SIG-M5 treated with dmso at 0.1 percent for 504 hours (cell line): ENCODE results near the gene CDK5RAP3.
"Not testable (repeated sequence)": the region's sequence is repeated elsewhere in the genome, so short reads cannot be mapped to it uniquely, and the experiment has no call there.

ENCODE experiments used
- DNase-seq: peaks from one replicate; lab custom pipeline; 2025; ENCODE audit not compliant: unreplicated experiment; lab: John Stamatoyannopoulos, UW

Gene CDK5RAP3

DNA sequence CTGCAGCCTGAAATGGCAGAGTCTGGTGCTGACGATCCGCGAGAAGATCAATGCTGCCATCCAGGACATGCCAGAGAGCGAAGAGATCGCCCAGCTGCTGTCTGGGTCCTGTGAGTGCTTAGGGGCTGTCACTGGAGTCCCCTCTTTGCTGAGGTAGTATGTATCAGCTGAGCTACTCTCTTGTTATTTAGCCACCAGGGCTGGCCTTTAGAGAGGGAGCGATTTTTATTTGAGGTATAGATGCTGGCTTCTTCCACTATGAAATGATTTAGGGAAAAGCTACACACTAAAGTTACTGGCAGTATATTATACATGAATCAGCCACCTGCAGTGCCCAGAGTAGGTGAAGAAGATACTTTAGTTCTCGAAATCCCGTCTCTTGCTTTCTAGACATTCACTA is 2.6 kb downstream of the CDK5RAP3 start:
- DNase-seq, result no peak

DNA sequence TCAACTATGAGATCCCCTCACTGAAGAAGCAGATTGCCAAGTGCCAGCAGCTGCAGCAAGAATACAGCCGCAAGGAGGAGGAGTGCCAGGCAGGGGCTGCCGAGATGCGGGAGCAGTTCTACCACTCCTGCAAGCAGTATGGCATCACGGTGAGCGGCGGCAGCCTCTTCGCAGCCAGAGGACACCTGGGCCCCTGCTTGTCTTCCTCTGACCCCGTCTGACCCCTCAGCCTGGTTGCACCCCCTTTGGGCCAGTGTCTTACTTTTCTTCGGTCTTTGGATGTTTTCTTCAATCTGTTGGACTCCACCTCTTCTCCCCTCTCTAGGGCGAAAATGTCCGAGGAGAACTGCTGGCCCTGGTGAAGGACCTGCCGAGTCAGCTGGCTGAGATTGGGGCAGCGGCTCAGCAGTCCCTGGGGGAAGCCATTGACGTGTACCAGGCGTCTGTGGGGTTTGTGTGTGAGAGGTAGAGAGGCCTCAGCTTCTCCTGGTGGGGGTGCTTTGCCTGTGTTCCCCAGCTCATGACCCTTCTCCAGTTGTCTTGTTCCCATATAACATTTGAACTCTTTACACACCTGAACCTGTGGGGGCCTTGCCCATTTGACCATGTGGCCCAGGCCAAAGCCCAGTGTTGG is 4.4 kb downstream of the CDK5RAP3 start:
- DNase-seq, result no peak

DNA sequence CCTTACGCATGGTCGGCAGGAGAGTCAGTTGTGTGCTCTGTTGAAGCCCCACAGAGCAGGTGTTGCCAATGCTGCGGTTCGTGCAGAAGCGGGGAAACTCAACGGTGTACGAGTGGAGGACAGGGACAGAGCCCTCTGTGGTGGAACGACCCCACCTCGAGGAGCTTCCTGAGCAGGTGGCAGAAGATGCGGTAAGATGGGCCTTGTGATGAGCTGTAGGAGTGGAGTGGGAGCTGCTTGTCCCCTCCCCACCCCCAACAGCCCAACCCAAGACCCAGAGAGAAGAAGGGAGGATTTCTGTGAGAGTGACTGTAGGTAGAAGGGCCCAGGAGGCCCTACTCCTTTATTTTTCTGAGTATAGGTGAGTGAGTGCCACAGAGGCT is 4.9 kb downstream of the CDK5RAP3 start:
- no peak for DNase-seq

DNA sequence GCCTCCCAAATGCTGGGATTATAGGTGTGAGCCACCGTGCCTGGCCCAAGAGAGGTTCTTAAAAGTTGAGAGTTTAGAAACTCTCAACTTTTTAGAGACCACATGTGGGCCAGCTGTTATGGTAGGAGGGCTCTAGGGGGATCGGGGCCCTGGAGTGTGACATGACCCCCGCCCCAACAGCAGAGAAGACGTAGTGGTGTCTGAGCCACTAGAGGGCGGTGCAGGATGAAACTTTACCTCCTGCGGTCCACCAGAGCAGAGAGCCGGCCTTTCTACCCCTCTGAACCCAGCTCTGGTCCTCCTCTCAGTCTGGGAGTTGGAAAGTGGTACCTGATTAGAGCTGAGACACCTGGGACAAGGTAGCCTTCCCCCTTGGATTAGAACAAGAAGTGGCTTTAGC is 7.4 kb downstream of the CDK5RAP3 start:
- peak; percentile 61 for DNase-seq

DNA sequence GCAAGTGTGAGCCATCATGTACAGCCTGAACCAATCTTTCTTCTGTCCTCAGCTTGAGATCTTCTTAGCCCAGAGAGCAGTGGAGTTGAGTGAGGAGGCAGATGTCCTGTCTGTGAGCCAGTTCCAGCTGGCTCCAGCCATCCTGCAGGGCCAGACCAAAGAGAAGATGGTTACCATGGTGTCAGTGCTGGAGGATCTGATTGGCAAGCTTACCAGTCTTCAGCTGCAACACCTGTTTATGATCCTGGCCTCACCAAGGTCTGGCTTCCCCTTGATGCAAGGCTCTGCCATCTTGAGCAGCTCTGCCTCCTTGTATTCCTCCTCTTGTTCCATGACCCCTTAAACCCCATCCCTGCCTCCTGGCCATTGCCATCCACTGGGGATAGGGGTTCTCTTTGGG is 9.6 kb downstream of the CDK5RAP3 start:
- DNase-seq, result no peak

DNA sequence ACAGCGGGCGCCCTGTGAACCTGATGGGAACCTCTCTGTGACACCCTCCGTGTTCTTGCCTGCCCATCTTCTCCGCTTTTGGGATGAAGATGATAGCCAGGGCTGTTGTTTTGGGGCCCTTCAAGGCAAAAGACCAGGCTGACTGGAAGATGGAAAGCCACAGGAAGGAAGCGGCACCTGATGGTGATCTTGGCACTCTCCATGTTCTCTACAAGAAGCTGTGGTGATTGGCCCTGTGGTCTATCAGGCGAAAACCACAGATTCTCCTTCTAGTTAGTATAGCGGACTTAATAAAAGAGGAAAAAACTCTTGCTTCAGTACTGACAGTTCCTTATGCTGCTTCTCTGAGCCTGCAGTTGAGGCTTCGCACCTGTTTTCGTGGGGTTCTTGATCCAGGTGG is 10.5 kb downstream of the CDK5RAP3 start:
- DNase-seq, result no peak

DNA sequence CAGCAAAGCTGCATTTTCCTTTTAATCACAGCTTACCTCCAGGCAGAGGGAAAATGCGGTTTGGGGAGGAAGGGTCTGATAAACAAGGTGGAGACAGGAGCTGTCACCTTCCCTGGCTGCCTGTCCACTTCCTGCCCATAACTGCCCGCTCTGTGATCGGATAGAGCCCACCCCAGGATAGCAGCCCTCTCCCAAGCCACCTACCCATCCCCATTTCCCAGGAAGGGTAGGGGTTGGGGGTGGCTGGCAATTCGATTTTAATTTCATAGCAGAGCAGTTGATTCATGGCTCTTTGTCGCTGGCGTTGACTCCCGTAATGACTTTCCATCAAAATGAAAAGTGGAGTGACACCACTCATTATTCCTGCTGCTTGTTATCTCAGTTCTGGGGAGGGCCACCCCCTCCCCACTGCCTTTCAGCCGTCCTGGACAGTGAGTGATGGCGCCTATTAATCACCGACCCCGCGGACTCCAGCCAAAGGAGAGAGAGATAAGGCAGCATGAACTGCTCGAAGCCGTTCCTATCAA is 11.2 kb downstream of the CDK5RAP3 start:
- DNase-seq, result no peak

DNA sequence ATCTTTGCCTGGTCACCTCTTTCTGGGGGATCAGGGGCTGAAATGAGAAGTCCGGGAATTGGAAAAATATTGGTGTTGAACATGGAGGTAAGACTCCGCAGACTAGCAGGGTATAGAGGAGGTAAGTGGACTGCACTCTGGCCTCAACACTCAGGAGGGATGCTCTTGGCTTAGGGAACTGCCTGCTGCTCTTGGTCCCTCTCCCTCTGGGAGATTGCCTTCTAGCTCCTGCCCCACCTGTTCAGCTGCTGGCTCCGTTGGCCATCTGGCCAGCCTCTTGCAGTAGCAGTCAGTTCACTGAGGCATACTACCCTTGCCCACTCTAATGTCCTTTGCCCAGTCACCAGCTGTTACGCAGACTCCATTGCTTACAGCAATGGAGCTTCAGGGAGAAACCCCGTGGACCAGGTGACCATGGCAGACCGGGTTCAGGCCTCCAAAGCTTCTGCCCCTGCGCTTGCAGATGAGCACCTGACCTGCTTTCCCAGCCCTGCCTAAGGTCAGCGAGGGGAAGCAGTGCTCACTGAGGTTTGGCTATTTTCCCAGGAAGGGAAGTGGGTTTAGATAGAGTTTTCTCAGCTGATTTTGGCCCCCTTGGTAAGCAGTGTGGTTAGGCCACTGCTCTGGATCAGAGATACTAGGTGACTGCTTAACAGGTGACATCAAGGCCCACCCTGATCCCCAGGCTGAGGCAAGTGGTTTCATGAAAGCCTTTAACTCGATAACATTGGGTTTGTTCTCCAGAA is 11.9 kb downstream of the CDK5RAP3 start:
- DNase-seq, result no peak

DNA sequence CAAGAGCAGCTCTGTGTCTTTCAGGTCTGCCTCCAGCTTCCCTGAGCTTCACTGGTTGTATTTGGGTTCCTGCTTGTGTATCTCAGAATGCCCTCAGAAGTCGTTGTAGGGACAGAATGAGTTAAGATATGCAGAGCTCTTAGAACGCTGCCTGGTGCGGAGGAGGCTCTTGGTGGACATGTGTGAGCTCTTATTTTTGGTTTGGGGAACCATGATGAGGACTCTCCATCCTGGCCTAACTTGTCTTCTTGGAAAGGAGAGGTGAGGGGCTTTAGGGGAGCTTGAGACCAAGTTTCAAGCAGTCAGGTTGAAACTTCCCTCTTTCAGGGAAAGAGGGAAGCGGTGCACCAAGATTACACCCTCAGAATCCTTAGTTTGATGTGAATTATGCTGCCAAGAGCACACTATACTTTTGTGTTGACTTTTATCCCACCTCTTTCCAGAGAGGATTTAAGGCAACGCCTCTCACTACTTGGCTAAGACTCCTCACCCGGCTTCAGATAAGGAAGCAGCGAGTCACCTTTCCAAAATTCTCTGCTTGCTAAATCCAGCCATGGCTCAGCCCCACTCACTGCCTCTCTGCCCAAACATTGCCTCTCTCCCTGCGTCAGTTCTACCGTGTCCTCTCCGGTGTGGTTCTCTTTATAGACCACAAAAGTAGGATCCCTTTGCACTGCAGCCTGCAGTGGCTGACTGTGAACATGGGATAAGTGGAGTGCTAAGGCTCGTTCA is 12.7 kb downstream of the CDK5RAP3 start:
- DNase-seq, result no peak

GRCh38 chr17:47986520-47986919 is 15.6 kb downstream of the CDK5RAP3 start:
- DNase-seq, result no peak

DNA sequence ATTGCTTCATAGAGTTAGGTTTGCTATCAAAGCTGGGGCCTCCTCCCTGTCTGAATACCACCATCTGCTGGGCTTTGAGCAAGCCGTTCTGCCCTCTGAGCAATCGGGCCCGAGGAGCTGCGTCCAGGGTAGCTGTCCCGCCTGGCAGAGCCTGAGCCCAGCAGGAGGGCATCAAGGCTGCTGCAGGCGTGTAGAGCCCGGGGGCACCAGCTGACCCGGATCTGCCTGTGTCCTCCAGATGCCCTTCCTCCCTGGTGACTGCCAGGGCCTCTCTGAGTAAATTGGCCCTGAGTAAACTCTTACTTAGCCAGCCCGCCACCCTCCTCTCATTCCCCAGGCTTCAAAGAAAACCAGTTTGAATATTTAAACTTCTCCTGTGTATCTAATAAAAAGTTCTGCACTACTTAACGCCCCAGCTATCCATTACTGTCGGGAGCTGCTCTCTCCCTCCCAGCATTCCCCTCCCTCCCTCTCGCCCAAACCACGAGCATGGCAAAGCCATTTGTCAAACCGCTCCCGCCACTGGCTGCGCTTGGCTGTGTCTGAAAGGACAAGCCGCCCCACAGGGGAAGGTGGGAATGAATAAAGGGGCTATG is 16.4 kb downstream of the CDK5RAP3 start:
- no peak for DNase-seq

- not testable (repeated sequence) for DNase-seq
These were observed 17.5 kb downstream of the CDK5RAP3 start for GRCh38 chr17:47988445-47988844.

DNA sequence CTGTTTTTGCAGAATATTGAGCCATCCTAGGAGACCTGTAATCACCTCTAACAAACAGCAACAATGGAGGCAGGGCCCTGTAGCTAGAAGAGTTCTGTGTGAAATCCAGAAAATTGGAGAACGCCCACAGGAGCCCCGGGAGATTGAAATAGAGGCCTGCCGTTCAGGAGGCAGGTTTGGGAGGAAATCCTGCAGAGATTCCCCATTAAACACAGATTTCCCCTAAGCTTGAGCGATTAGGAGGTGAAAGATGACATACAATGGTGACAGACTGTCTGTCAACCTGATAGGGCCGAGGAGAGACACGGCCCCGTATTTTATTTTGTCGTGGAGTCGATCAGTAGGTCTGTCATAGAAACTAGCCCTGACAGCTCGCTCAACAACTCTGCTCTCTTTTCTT is 18.2 kb downstream of the CDK5RAP3 start:
- no peak for DNase-seq

DNA sequence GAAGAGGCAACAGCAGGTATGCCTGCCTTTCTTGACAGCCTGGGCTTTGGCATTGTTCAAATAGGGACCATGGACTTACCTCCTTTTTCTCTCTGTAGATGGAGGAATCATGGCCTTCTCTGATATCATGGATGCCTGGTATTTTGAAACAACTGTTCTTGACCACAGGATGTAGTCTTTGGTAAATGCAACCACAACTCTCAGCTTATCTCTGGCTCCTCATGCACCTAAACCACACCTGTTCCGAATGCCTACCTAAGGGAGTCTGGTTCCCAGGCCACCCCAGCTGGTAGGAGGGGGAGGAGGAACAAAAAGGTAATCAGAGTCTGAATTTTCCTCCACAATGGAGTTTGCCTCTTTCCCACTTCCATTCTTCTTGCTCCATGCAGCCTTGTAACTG is 18.8 kb downstream of the CDK5RAP3 start:
- DNase-seq, result no peak

GRCh38 chr17:47990962-47991731 is 20.2 kb downstream of the CDK5RAP3 start:
- no peak for DNase-seq

DNA sequence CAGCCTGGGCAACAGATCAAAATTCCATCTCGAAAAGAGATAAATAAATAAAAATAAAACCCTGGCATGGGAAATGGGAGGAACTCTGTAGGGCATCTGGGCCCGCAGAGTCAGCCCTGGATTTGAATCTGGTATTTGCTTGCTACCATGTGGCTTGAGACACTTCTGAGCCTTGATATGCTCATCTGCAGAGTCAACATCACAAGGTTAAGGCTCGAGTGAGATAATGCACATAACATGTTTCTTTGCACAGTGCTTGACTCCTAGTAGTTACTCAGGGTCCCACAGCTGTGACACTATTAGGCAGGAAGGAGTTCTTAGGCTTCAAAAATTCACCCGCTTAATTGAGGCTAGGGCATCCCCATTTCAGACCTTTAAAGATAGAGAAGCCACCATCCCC is 21.3 kb downstream of the CDK5RAP3 start:
- DNase-seq, result no peak

DNA sequence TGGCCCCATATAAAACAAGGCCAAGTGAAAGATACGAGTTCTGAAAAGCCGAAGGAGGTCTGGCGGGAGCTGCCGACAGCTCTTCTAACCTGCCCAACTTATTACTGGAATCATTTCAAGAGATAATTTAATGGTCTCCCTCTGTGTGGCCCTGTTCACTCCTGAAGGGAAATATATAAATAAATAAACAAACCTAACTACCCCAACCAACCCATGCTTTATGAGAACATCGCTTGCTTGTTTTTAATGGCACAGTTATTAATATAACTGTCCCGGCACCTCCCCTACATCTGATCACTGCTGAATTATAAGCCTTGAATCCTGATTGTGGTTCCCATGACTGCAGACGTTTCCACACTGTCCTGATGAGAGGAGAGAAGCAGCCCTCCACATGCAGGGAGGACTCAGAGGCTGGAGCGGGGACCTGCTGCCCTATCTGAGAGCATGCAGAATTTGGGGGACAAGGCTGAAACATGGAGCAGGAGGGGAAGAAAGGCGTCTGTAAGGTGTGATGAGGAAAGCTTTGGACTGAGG is 22.2 kb downstream of the CDK5RAP3 start:
- no peak for DNase-seq

- no peak for DNase-seq
These were observed 23.1 kb downstream of the CDK5RAP3 start for GRCh38 chr17:47993964-47994363.

DNA sequence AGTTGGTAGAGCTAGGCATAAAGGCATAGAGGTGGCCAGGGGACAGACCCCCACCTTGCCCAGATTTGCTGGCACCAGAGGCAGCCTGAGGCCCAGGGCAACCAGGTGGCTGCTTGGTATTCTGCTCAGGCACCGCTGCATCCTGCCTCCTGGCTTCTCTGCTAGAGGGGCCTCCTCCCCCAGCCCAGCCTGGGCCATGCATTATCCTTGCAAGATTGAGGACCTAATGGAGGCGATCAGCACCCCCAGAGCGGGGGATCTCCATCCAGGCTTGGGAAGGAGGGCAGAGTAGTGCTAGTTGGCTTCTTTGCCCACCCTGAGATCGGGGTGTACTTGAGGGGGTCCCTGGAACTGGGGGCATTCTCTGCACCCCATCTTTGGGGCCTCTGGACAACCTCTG is 23.8 kb downstream of the CDK5RAP3 start:
- DNase-seq, result no peak

DNA sequence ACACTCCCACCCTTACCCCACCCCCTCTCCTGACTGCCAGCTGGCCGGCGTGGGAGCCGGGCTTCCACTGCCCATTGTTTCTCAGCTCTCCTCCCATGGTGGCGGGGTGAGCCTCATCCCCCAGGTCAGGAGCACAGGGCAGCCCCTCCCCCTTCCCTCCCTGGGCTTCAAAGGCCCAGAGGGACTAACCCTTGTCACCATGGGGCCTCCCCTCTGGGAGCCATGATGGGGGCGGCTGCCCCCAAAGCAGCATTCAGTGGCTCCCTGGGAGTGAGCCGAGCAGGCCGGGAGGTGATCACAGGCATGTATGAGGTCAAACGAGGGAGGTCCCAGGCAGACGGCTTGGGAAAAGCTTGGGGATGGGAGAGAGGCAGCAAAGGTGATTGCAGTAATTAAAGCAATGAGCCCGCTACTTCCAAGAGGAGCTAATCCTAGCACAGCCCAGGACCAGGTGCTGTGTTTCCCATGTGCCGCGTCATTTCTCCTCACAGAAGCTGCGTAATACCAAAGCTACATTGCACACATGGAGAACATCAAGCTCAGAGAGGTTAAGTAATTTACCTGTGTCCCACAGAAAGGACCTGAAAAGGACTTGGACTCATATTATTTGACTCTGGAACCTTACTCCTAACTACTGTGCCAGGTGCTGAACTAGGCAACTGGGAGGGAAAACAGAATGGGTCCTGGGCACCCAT is 24.5 kb downstream of the CDK5RAP3 start:
- DNase-seq, result no peak
